ENCODE results near the gene CYP26B1. TPM values are rescaled to one million over a fixed set of nuclear protein-coding genes. Genes with fewer than 3 reads are reported as not detected.

The CYP26B1 gene
- total RNA-seq, 1 experiment from 2014 or later: 3.9 TPM

DNA sequence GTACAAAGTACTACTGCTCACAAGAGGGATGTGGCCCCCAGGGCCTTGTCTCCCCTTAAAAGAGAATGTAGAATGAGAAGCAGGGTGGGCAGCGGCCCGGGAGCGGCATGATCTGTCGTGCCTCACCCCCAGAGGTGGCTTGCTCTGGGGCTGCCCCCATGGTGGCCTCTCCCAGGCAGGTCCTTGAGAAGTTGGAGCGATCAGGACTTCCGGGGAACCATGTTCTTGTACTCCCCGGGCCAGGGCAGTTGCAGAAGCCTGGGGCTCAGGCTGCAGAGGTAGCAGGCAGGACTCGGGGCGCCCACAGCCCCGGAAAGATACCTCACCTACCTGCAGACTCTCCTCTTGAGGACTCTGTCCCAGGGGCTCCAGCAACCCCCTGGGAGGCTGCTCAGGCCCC lies 62.6 kb downstream of the CYP26B1 start:
- intact Hi-C loops (cut with micrococcal nuclease): no loop called here
- ATAC-seq: no peak
- Histone ChIP-seq H4K20me1 (ENCODE audit: low read length) (no peaks in the 10 kb centered on the region), H3K79me2 (ENCODE audit: low read length) (no peaks in the 10 kb centered on the region), H3K9me3 (ENCODE audit: low read length) (no peaks in the 10 kb centered on the region), H3K4me3 (ENCODE audit: low read length) (no peak overlapping the region), H3F3A (ENCODE audit: low read length, unreplicated experiment) (no peaks in the 10 kb centered on the region), H3K9me2 (replicated peaks; ENCODE audit: low read length) (no peaks in the 10 kb centered on the region), H3K4me2 (ENCODE audit: low read length) (no peak overlapping the region), H3K27me3 (ENCODE audit: low read length) (no peaks in the 10 kb centered on the region), H3K27ac (ENCODE audit: low read length) (no peak overlapping the region), H3K9ac (ENCODE audit: low read length) (no peak overlapping the region), H3K4me1 (ENCODE audit: insufficient read depth, low read length) (no peaks in the 10 kb centered on the region), H2AFZ (ENCODE audit: low read length) (no peak overlapping the region), H3K36me3 (ENCODE audit: low read depth, low read length) (no peaks in the 10 kb centered on the region)
- no peak for TF ChIP-seq CTCF (conservative IDR thresholded peaks at IDR 0.05; ENCODE audit: low read depth, low read length)
- no peak for TF ChIP-seq EZH2 (IDR thresholded peaks at IDR 0.05; ENCODE audit: low read length, unreplicated experiment)
- no peak for TF ChIP-seq EZH2phosphoT487 (IDR thresholded peaks at IDR 0.05; ENCODE audit: borderline replicate concordance, low read length)
- ChIA-PET CTCF (no interaction called here), POLR2A (ENCODE audit: unreplicated experiment) (no interaction called here)
- BruUV-seq (replicated peaks): no TSS peak
- DNase-seq: no peak

- Histone ChIP-seq H4K20me1 (ENCODE audit: low read length) (no peaks in the 10 kb centered on the region), H3K27ac (ENCODE audit: low read length) (no peak overlapping the region), H3K36me3 (ENCODE audit: low read depth, low read length) (no peaks in the 10 kb centered on the region), H3K79me2 (ENCODE audit: low read length) (no peaks in the 10 kb centered on the region), H3K9me2 (replicated peaks; ENCODE audit: low read length) (no peaks in the 10 kb centered on the region), H3K9ac (ENCODE audit: low read length) (no peak overlapping the region), H3K4me1 (ENCODE audit: insufficient read depth, low read length) (no peaks in the 10 kb centered on the region), H2AFZ (ENCODE audit: low read length) (no peak overlapping the region), H3K27me3 (ENCODE audit: low read length) (no peaks in the 10 kb centered on the region), H3K4me2 (ENCODE audit: low read length) (no peak overlapping the region), H3K4me3 (ENCODE audit: low read length) (no peak overlapping the region), H3F3A (ENCODE audit: low read length, unreplicated experiment) (no peaks in the 10 kb centered on the region), H3K9me3 (ENCODE audit: low read length) (no peaks in the 10 kb centered on the region)
- ATAC-seq (no peak), DNase-seq (no peak)
- no TSS peak for BruUV-seq (replicated peaks)
- intact Hi-C loops (cut with micrococcal nuclease): no loop called here
- ChIA-PET POLR2A (ENCODE audit: unreplicated experiment) (no interaction called here), CTCF (no interaction called here)
- TF ChIP-seq EZH2phosphoT487 (IDR thresholded peaks at IDR 0.05; ENCODE audit: borderline replicate concordance, low read length): no peak
- TF ChIP-seq CTCF (conservative IDR thresholded peaks at IDR 0.05; ENCODE audit: low read depth, low read length): no peak
- no peak for TF ChIP-seq EZH2 (IDR thresholded peaks at IDR 0.05; ENCODE audit: low read length, unreplicated experiment)
Observed at GRCh38 chr2:72084584-72084976, 63.1 kb downstream of the CYP26B1 start.

DNA sequence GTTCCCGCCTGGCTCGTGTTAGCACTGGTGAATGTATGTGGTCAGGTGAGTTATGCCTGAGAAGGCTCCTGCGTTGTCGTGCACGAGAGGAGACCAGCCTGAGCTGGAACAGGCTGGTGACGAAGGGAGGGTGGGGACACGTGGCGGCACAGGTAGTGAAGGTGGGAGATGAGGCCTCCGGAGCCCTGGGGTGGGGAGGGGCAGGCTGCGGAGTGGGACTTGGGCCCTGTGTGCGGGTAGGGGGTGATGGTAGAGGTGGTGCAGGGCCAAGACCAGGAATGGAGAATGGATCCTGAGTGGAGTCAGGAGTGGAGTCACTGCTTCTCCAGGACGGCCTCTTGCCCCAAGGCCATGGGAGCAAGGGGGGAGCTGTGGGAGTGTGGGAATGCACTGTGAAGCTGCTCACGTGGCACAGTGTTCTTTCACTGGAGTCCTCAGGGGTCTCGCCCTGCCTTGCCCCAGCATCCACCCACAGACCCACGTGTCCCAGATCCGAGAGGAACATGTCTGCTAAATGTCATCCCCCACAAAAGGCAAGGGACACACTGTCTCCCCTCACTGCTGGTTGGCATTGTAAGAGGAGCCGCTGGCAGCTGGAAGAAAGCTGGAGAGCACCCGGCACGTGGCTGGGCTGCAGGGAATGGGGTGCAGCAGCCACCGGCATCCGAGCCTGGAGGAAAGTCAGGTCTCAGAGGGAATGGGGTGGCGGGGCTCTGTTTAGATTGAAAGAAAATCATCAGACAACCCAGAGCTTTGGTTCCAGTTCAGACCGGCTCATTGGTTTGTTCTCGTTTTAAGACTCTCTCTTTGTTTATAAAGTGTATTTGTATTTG lies 63.7 kb downstream of the CYP26B1 start:
- no peaks in the 10 kb centered on the region for H3K4me1 ChIP-seq (ENCODE audit: insufficient read depth, low read length)
- H3K27me3 ChIP-seq (ENCODE audit: low read length): no peaks in the 10 kb centered on the region
- no peaks in the 10 kb centered on the region for H3K9me2 ChIP-seq (replicated peaks; ENCODE audit: low read length)
- H3K4me3 ChIP-seq (ENCODE audit: low read length): no peak overlapping the region
- H3K36me3 ChIP-seq (ENCODE audit: low read depth, low read length): no peaks in the 10 kb centered on the region
- H3F3A ChIP-seq (ENCODE audit: low read length, unreplicated experiment): no peaks in the 10 kb centered on the region
- no peaks in the 10 kb centered on the region for H3K79me2 ChIP-seq (ENCODE audit: low read length)
- intact Hi-C loops (cut with micrococcal nuclease): no loop called here
- H3K4me2 ChIP-seq (ENCODE audit: low read length): no peak overlapping the region
- H4K20me1 ChIP-seq (ENCODE audit: low read length): no peaks in the 10 kb centered on the region
- DNase-seq (no peak), ATAC-seq (no peak)
- BruUV-seq (replicated peaks): no TSS peak
- H2AFZ ChIP-seq (ENCODE audit: low read length): no peak overlapping the region
- no peak overlapping the region for H3K27ac ChIP-seq (ENCODE audit: low read length)
- no peak for TF ChIP-seq CTCF (conservative IDR thresholded peaks at IDR 0.05; ENCODE audit: low read depth, low read length)
- TF ChIP-seq EZH2 (IDR thresholded peaks at IDR 0.05; ENCODE audit: low read length, unreplicated experiment): no peak
- TF ChIP-seq EZH2phosphoT487 (IDR thresholded peaks at IDR 0.05; ENCODE audit: borderline replicate concordance, low read length): no peak
- H3K9me3 ChIP-seq (ENCODE audit: low read length): no peaks in the 10 kb centered on the region
- H3K9ac ChIP-seq (ENCODE audit: low read length): no peak overlapping the region
- POLR2A ChIA-PET (ENCODE audit: unreplicated experiment): no interaction called here
- CTCF ChIA-PET: no interaction called here

Data from PC-3 (cell line).